CD14-positive monocyte (primary cell): ENCODE data around the gene CATSPERB. TPM values are rescaled to one million over a fixed set of nuclear protein-coding genes. Genes with fewer than 3 reads are reported as not detected.

Experiments
- DNase-seq, 3 donors: peaks; one replicate each; pipeline ENCODE4 v3.0.0-alpha.2; 2011 to 2022
- H2AFZ ChIP-seq: 2 replicates; pipeline ENCODE4 v1.6.0; 2012; ENCODE audit warnings: mild to moderate bottlenecking, low read depth, low read length, inconsistent platforms; ENCODE audit not compliant: insufficient read depth, poor library complexity, severe bottlenecking
- H3K27ac ChIP-seq, 2 donors: 1 replicate in 1 of 2; 2 replicates in 1 of 2; pipeline ENCODE4 v1.5.1; 2012 to 2013; ENCODE audit warnings: low read length in 2 of 2, control low read depth in 1 of 2, inconsistent platforms in 1 of 2, low read depth in 1 of 2, mild to moderate bottlenecking in 1 of 2
- H3K27me3 ChIP-seq, 2 donors: one replicate each; pipeline versions ENCODE4 v1.6.0 to v1.6.1; 2011 to 2013; ENCODE audit warnings: low read length in 2 of 2; ENCODE audit not compliant: control insufficient read depth in 2 of 2, insufficient read depth in 2 of 2
- H3K36me3 ChIP-seq, 2 donors: replicated peaks in 1 of 2; 1 replicate in 1 of 2; 2 replicates in 1 of 2; pipeline versions ENCODE4 v1.5.1 to v1.6.1; 2012 to 2013; ENCODE audit warnings: low read length in 2 of 2, control low read depth in 1 of 2, inconsistent platforms in 1 of 2, mild to moderate bottlenecking in 1 of 2; ENCODE audit not compliant: insufficient read depth in 2 of 2, control insufficient read depth in 1 of 2
- H3K4me1 ChIP-seq, 2 donors: 1 replicate in 1 of 2; 2 replicates in 1 of 2; pipeline versions ENCODE4 v1.5.1 to v1.6.1; 2012 to 2013; ENCODE audit warnings: low read length in 2 of 2, control low read depth in 1 of 2, inconsistent platforms in 1 of 2, mild to moderate bottlenecking in 1 of 2, moderate library complexity in 1 of 2; ENCODE audit not compliant: insufficient read depth in 2 of 2, control insufficient read depth in 1 of 2
- H3K4me2 ChIP-seq: replicated peaks from 2 replicates; pipeline ENCODE3; 2012; ENCODE audit warnings: low read length, moderate library complexity, mild to moderate bottlenecking; ENCODE audit not compliant: poor library complexity, severe bottlenecking; ENCODE audit errors: extremely low read depth
- H3K4me3 ChIP-seq, 3 experiments: fragments of 200-600 bp in 1 of 3; sonication (generic) in 1 of 3; replicated peaks in 1 of 3; 1 replicate in 2 of 3; 2 replicates in 1 of 3; pipeline ENCODE4 v1.5.1; 2011 to 2013; ENCODE audit warnings: low read length in 3 of 3, mild to moderate bottlenecking in 3 of 3, control low read depth in 2 of 3, low read depth in 2 of 3, inconsistent platforms in 1 of 3, moderate library complexity in 1 of 3
- H3K79me2 ChIP-seq: 2 replicates; pipeline ENCODE4 v1.6.0; 2012; ENCODE audit warnings: mild to moderate bottlenecking, control low read depth, inconsistent platforms, low read length, moderate library complexity; ENCODE audit not compliant: insufficient read depth
- H3K9ac ChIP-seq: 2 replicates; pipeline ENCODE4 v1.6.0; 2017; ENCODE audit warnings: low read length, mild to moderate bottlenecking; ENCODE audit not compliant: insufficient read depth, poor library complexity, severe bottlenecking
- H3K9me3 ChIP-seq, 2 donors: replicated peaks in 1 of 2; 1 replicate in 1 of 2; 2 replicates in 1 of 2; pipeline versions ENCODE4 v1.5.1 to v1.6.1; 2012 to 2013; ENCODE audit warnings: low read length in 2 of 2, control low read depth in 1 of 2; ENCODE audit not compliant: control insufficient read depth in 1 of 2, insufficient read depth in 1 of 2
- H4K20me1 ChIP-seq: 2 replicates; pipeline ENCODE4 v1.6.0; 2012; ENCODE audit warnings: mild to moderate bottlenecking, low read length, control low read depth, moderate library complexity; ENCODE audit not compliant: insufficient read depth
- H3K27ac Mint-ChIP-seq, 7 donors: one replicate each; pipeline ENCODE4 v1.8.0; 2020; ENCODE audit warnings: mild to moderate bottlenecking in 7 of 7, mixed read lengths in 7 of 7, moderate library complexity in 6 of 7, inconsistent platforms in 2 of 7
- H3K27me3 Mint-ChIP-seq, 3 donors: one replicate each; pipeline ENCODE4 v1.8.0; 2021 to 2022; ENCODE audit warnings: low read depth in 3 of 3, mild to moderate bottlenecking in 3 of 3, mixed read lengths in 3 of 3, moderate library complexity in 3 of 3, inconsistent platforms in 1 of 3
- H3K36me3 Mint-ChIP-seq, 2 donors: one replicate each; pipeline ENCODE4 v1.8.0; 2020; ENCODE audit warnings: mixed read lengths in 2 of 2, inconsistent platforms in 1 of 2, mild to moderate bottlenecking in 1 of 2
- H3K4me1 Mint-ChIP-seq: one replicate; pipeline ENCODE4 v1.8.0; 2020; ENCODE audit warnings: mild to moderate bottlenecking, mixed read lengths
- H3K4me3 Mint-ChIP-seq, 2 donors: one replicate each; pipeline ENCODE4 v1.8.0; 2020; ENCODE audit warnings: mild to moderate bottlenecking in 2 of 2, mixed read lengths in 2 of 2, moderate library complexity in 1 of 2
- H3K9me3 Mint-ChIP-seq, 7 donors: one replicate each; pipeline ENCODE4 v1.8.0; 2020 to 2022; ENCODE audit warnings: mixed read lengths in 7 of 7, mild to moderate bottlenecking in 6 of 7, moderate library complexity in 6 of 7, inconsistent platforms in 2 of 7
- CTCF ChIP-seq: fragments of 200-600 bp; IDR thresholded peaks from one replicate; pipeline ENCODE4 v1.8.0; 2022; ENCODE audit warnings: antibody characterized with exemption, mild to moderate bottlenecking
- WGBS: methylation state at CpG from one replicate; pipeline ENCODE4 v1.1.5; 2013; ENCODE audit warnings: missing lambda C conversion rate; ENCODE audit not compliant: insufficient coverage; 5-methylcytosine and 5-hydroxymethylcytosine counted together
- intact Hi-C, 2 donors: fragments of 100-400 bp; cut with micrococcal nuclease; formaldehyde crosslinking; loops; one replicate each; pipeline versions ENCODE4 v1.15.0 to v1.15.1; 2023
- polyA plus RNA-seq, 3 donors: library from polyadenylated mRNA; depleted of rRNA in 1 of 3; unstranded in 2 of 3; stranded (reverse) in 1 of 3; fragments of 300-500 nt in 2 of 3; fragments of >200 nt in 1 of 3; fragmentation: Illumina TruSeq in 2 of 3; gene quantifications; 1 replicate in 2 of 3; 2 replicates in 1 of 3; pipeline ENCODE4 v1.2.3, GENCODE V29; 2012 to 2021

Gene CATSPERB
- polyA plus RNA-seq, 3 donors: not detected

DNA sequence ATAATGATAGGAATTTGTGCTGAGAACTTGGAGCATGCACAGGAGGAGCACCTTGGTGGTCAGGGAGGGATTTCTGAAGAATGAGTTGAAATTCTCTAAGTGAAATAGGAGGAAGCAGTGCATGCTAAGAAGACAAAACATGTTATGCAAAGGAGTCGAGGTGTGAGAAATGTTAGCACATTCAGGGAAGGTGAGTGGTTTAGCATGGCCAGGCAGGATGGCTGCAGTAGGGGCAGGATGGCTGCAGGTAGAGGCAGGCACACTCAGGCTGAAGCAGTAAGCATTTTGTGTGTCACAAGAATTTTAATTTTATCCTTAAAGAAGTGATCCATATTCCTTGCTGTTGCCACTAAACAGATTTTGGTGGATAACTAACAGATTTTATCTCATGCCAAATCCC lies 46.3 kb downstream of the CATSPERB start:
- Histone ChIP-seq H3K9me3 (peaks cover 6 to 8% of the 10 kb centered on the region in 2 donors), H3K9ac (no peak overlapping the region), H3K4me1 (no peaks in the 10 kb centered on the region), H4K20me1 (no peaks in the 10 kb centered on the region), H3K79me2 (no peaks in the 10 kb centered on the region), H3K36me3 (no peaks in the 10 kb centered on the region), H3K27ac (no peak overlapping the region), H3K4me3 (no peak overlapping the region), H3K27me3 (no peaks in the 10 kb centered on the region), H3K4me2 (no peak overlapping the region), H2AFZ (no peak overlapping the region)
- H3K36me3 Mint-ChIP-seq: peaks cover 0 to 2% of the 10 kb centered on the region in 2 donors
- peaks cover 3 to 8% (median 6%) of the 10 kb centered on the region in 7 donors for H3K9me3 Mint-ChIP-seq
- TF ChIP-seq CTCF: no peak
- WGBS: 67% methylated on average over 1 of the region's 1 CpG
- H3K27ac Mint-ChIP-seq: no peak overlapping the region
- no peak overlapping the region for H3K4me3 Mint-ChIP-seq
- intact Hi-C loops: no loop called here
- H3K27me3 Mint-ChIP-seq: peaks cover 0 to 3% (median 3%) of the 10 kb centered on the region in 3 donors
- no peak for DNase-seq
- no peaks in the 10 kb centered on the region for H3K4me1 Mint-ChIP-seq

GRCh38 chr14:91681893-91682563 lies 49.9 kb downstream of the CATSPERB start:
- Mint-ChIP-seq H3K27ac (no peak overlapping the region), H3K9me3 (peaks cover 0 to 9% (median 4%) of the 10 kb centered on the region in 7 donors)
- WGBS: 100% methylated on average over 3 of the region's 4 CpGs

More at GRCh38 chr14:91681893-91682563, 49.9 kb downstream of the CATSPERB start:
- intact Hi-C loops: no loop called here
- Histone ChIP-seq H3K9ac (no peak overlapping the region), H3K4me3 (no peak overlapping the region), H3K36me3 (no peaks in the 10 kb centered on the region), H3K4me1 (no peaks in the 10 kb centered on the region), H3K79me2 (no peaks in the 10 kb centered on the region), H3K27ac (no peak overlapping the region), H2AFZ (no peak overlapping the region), H3K9me3 (no peaks in the 10 kb centered on the region), H3K27me3 (no peaks in the 10 kb centered on the region), H4K20me1 (no peaks in the 10 kb centered on the region), H3K4me2 (no peak overlapping the region)
- Mint-ChIP-seq H3K4me1 (no peaks in the 10 kb centered on the region), H3K27me3 (peaks cover 0 to 3% (median 3%) of the 10 kb centered on the region in 3 donors), H3K36me3 (no peaks in the 10 kb centered on the region), H3K4me3 (no peak overlapping the region)
- no peak for DNase-seq
- TF ChIP-seq CTCF: no peak
